ENCODE data around the gene PLA2G2F.

The PLA2G2F gene

GRCh38 chr1:20138961-20139550 lies at the start of gene PLA2G2F:
Gene PLA2G2F, plus strand, starts transcription at chr1:20139323. Its CDS starts 105 bp downstream, at chr1:20139428.
- no peak for DNase-seq

GRCh38 chr1:20089328-20090077 lies 49.6 kb upstream of the PLA2G2F start:
- no peak for DNase-seq

GRCh38 chr1:20090119-20090518 lies 49.0 kb upstream of the PLA2G2F start:
- no peak for DNase-seq

- DNase-seq = no peak
These were observed 48.5 kb upstream of the PLA2G2F start for GRCh38 chr1:20090641-20091040.

GRCh38 chr1:20093303-20093702 lies 45.8 kb upstream of the PLA2G2F start:
- no peak for DNase-seq

GRCh38 chr1:20093940-20094391 lies 45.2 kb upstream of the PLA2G2F start:
- no peak for DNase-seq

GRCh38 chr1:20095564-20096434 lies 43.3 kb upstream of the PLA2G2F start:
- DNase-seq = no peak

- no peak for DNase-seq
These were observed 42.2 kb upstream of the PLA2G2F start for GRCh38 chr1:20096840-20097447.

- no peak for DNase-seq
These were observed 39.6 kb upstream of the PLA2G2F start for GRCh38 chr1:20099533-20099932.

GRCh38 chr1:20100632-20101355 lies 38.3 kb upstream of the PLA2G2F start:
- peak; percentile 66 for DNase-seq

GRCh38 chr1:20102875-20103274 lies 36.2 kb upstream of the PLA2G2F start:
- DNase-seq = peak; percentile 46

GRCh38 chr1:20105856-20106255 lies 33.3 kb upstream of the PLA2G2F start:
- no peak for DNase-seq

GRCh38 chr1:20107351-20107750 lies 31.8 kb upstream of the PLA2G2F start:
- DNase-seq = no peak

GRCh38 chr1:20107796-20108195 lies 31.3 kb upstream of the PLA2G2F start:
- no peak for DNase-seq

GRCh38 chr1:20108366-20109123 lies 30.6 kb upstream of the PLA2G2F start:
- DNase-seq = no peak

- no peak for DNase-seq
These were observed 29.8 kb upstream of the PLA2G2F start for GRCh38 chr1:20109223-20109856.

GRCh38 chr1:20110679-20111078 lies 28.4 kb upstream of the PLA2G2F start:
- no peak for DNase-seq

- DNase-seq = no peak
These were observed 27.7 kb upstream of the PLA2G2F start for GRCh38 chr1:20111452-20111851.

- DNase-seq = no peak
These were observed 26.7 kb upstream of the PLA2G2F start for GRCh38 chr1:20112279-20113000.

GRCh38 chr1:20114021-20114648 lies 25.0 kb upstream of the PLA2G2F start:
- no peak for DNase-seq
